ENCODE data around the gene SOHLH1.

DNA sequence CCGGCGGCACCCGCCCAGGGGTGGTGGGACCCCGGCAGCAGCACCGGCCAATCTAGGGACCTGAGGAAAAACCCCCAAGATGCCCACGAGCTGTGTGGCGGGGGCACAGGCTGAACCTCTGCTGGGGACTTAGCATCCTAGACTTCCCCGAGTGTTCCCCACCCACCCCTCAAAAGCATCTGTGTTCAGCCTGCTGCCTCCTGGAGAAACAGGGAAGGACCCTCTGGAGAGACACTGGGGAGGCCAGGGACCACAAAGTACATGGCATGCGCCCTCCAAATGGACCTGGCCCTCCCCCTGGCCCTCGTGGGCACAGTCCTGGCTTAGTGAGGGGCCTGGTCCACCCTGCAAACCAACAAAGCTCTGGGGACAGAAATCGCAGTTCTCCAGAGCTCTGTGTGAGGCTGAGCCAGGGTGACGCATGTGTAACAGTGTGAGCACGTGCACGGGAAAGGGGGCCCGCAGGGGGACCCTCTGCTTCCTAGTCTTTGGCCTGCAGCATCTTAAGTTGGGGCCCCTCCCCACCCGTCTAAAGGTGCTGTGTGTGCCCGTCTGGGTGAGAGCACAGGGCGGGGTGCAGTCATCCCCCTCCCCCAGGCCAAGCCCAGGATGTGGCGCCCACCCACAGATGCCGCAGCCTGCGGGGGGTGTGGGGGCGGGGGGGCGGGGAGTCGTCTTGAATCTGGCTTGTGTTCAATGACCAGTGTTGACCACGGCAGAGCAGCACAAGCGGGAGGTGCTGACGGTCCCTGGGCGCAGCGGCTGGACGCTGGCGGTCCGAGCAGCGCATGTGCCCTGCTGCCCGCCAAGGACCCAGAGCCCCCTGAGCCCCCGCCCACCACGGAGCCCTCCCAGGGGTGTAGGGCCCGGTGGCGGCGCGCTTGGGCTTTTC is 2.0 kb upstream of the SOHLH1 start:
- TF ChIP-seq, protein P1, sequence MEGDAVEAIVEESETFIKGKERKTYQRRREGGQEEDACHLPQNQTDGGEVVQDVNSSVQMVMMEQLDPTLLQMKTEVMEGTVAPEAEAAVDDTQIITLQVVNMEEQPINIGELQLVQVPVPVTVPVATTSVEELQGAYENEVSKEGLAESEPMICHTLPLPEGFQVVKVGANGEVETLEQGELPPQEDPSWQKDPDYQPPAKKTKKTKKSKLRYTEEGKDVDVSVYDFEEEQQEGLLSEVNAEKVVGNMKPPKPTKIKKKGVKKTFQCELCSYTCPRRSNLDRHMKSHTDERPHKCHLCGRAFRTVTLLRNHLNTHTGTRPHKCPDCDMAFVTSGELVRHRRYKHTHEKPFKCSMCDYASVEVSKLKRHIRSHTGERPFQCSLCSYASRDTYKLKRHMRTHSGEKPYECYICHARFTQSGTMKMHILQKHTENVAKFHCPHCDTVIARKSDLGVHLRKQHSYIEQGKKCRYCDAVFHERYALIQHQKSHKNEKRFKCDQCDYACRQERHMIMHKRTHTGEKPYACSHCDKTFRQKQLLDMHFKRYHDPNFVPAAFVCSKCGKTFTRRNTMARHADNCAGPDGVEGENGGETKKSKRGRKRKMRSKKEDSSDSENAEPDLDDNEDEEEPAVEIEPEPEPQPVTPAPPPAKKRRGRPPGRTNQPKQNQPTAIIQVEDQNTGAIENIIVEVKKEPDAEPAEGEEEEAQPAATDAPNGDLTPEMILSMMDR (IDR thresholded peaks at IDR 0.05): no peak
- TF ChIP-seq POLR2A (IDR thresholded peaks at IDR 0.05): no peak

Data from esophagus squamous epithelium (tissue), 4 donors.